GM15510 (cell line): Measurements from ENCODE around the gene SEPTIN2.

Experiments
- POLR2A ChIP-seq: IDR thresholded peaks from 3 replicates; pipeline ENCODE4 v1.6.1; 2011; ENCODE audit warnings: borderline replicate concordance; ENCODE audit not compliant: insufficient read length; ENCODE audit errors: extremely low read depth

SEPTIN2 gene

GRCh38 chr2:241279413-241279812, 36.3 kb upstream of the SEPTIN2 start:
- TF ChIP-seq POLR2A, result no peak

DNA sequence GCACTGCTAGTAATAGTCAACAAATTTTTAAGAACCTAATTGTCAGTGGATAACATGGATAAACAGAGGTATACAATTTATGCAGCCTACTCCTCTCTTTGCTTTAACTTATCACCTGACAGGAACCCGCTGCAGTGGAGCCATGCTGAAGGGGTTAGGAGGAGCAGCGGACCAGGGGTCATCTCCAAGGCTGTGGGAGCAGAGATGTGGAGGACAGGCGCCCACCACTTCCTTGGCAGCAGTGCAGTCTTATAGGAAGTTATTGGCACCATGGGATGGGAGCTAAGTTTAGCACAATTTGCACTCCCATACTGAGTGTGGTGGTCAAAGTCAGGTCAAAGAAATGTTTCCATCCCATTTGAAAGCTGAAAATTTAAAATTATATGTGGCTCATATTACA, 35.9 kb upstream of the SEPTIN2 start:
- TF ChIP-seq POLR2A, result no peak

DNA sequence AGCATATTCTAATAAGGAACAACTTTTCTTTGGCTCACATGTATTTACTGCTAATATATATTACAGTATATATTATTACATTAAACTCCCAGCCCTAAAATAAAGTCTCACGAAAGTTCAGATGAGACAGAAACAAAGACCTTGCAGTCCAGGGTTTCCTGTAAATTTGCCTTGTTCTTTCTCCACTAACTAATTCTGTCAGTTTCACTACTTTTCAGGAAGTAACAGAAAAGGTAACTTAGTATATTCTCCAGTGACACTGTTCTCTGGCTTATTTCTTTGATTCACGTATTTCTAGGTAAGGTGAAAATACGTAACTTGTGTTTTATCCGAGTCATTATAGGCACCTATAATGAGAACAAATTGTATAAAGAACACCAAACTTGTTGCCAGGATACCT, 35.4 kb upstream of the SEPTIN2 start:
- no peak for TF ChIP-seq POLR2A

DNA sequence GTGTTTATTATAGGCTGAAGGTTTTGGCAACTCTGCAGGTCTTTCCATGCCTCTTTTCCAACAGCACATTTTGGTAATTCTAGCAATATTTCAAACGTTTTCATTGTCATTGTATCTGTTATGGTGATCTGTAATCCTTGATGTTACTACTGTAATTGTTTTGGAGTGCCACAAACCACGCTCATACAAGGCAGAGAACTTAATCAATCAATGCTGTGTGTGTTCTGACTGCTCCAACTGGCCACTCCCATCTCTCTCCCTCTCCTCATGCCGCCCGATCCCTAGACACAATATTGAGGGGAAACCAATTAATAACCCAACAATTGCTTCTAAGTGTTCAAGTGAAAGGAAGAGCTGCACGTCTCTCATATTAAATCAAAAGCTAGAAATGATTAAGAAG, 33.2 kb upstream of the SEPTIN2 start:
- TF ChIP-seq POLR2A, result no peak

- TF ChIP-seq POLR2A, result no peak
Observed at GRCh38 chr2:241285596-241285995, 30.1 kb upstream of the SEPTIN2 start.

DNA sequence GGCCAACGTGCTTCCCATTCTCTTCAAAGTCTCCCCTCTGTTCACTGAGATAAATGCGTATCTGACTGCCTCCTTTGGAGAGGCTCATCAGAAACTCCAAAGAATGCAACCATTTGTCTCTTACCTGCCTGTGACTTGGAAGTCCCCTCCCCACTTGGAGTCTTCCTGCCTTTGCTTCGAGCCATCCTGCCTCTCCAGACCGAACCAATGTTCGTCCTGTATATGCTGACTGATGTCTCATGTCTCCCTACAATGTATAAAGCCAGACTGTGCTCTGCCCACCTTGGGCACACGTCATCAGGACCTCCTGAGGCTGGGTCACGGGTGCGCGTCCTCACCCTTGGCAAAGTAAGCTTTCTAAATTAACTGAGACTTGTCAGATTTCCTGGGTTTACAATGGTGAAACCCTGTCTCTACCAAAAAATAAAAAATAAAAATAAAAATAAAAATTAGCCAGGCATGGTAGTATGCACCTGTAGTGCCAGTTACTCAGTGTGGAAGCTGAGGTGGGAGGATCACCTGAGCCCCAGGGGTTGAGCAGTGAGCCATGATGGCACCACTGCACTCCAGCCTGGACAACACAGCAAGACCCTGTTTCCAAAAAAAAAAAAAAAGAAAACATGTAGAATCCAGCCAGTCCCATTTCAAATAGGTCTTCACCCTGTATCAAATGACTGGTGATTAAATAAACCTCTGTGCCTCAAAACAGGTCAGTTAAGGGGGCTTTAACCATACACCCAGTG, 29.2 kb upstream of the SEPTIN2 start:
- TF ChIP-seq POLR2A, result no peak

DNA sequence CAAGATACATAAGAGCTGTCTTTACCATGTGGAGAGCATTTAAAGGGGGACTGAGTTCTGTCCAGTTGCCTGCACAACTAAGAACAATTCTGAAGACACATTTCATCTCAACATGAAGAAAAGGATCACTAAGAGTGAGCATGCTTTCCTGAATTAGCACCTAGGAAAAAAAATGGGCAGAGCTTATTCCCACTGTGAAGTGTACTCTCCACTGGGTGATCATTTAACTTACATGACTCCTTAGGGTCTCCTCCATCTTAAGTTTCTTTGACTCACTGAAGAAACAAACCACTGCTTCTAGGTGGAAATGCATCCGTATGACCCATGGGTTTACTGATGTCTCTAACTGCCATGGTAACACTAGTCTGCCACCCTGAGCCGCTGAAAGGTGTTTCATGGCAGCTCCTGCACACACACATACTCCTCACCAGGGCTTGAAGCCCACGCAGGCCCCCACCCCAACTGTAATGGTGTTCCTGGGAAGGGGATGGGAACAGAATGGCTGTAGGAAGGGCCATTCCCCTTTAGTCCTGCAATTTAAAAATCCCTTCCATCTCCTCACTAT, 27.3 kb upstream of the SEPTIN2 start:
- TF ChIP-seq POLR2A, result no peak

- TF ChIP-seq POLR2A, result no peak
Observed at GRCh38 chr2:241289053-241289452, 26.7 kb upstream of the SEPTIN2 start.

DNA sequence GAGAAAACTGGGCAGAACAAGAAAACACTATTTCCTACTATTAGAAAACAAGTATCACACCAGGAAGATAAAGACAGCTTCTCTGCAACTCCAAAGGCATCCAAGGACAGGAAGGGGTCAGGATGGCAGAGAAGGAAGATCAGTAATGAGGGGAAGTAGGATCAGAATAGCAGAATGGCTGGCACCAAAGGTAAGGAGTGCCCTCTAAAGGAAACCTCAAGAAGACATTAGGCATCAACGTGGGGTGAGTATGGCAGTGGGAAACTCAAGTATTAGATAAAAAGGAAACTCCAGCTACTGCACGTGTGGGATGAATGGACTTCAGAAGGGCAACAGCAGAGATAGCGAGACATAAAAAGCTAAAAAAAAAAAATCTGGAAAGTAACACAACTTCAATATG, 26.1 kb upstream of the SEPTIN2 start:
- no peak for TF ChIP-seq POLR2A

DNA sequence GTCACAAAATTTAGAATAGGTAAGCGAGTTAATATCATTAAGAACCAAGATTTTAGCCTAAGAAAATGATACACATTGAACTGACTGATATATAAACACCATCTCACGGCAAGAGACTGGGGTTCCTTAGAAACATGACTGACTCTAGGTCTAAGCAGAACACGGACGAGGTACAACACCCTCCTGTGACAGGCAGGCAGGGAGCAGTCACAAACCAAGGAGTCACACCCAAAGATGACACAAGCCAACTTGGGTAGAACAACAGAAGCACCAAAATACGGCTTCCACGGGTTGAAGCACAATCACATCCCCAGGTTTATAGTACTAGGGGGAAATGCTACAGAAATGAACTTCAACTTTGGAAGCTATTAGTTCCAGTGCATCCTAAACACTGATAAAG, 24.6 kb upstream of the SEPTIN2 start:
- no peak for TF ChIP-seq POLR2A

GRCh38 chr2:241291977-241292376, 23.7 kb upstream of the SEPTIN2 start:
- TF ChIP-seq POLR2A, result no peak

DNA sequence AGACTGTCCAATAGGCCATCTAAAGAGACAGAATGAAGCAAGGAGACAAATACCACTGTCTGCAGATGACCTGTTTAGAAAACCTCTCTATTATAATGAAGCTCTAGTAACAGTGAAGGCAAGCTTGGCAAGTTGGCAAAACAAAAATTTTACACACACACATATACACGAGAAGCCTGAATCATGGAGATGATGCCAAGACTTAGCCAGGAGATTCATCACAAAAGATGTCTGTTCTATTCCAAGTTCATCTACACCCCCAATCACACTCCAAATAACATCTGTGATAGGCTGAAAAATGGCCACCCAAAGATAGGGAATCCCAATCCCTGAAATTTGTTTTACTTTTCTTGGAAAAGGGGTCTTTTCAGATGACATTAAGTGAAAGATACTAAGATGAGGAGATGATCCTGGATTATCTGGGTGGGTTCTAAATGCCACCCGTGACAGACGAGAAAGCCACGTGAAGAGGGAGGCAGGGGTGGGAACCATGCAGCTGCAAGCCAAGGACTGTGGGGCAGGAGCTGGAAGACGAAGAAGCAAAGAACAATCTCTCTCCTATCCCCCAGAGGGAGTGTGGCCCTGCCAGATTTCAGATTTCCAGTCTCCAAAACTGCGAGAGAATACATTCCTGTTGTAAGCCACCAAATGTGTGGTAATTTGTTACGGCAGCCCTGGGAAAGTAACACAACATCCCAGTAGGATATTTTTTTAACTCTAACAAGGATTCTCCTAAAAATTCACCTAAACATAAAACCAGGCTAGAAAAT, 20.2 kb upstream of the SEPTIN2 start:
- TF ChIP-seq POLR2A, result no peak

GRCh38 chr2:241296767-241297166, 19.0 kb upstream of the SEPTIN2 start:
- TF ChIP-seq POLR2A, result no peak

DNA sequence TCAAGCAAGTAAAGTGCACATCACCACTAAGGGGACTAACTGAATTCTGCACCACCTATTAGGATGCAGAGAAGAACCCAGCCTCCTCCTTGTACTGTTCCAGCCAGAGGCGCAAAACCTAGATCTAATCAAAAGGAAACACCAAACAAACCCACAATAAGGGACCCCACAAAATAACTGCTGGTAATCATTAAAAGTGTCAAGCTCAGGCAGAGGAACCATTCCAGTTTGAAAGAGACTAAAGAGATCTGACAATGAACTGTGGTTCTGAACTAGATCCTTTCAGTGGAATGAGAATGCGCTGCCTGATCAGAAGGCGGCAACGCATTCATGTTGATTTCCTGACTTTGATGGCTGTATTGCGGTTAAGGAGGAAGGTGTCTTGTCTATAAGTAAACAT, 17.1 kb upstream of the SEPTIN2 start:
- no peak for TF ChIP-seq POLR2A

GRCh38 chr2:241300000-241300399, 15.7 kb upstream of the SEPTIN2 start:
- no peak for TF ChIP-seq POLR2A

DNA sequence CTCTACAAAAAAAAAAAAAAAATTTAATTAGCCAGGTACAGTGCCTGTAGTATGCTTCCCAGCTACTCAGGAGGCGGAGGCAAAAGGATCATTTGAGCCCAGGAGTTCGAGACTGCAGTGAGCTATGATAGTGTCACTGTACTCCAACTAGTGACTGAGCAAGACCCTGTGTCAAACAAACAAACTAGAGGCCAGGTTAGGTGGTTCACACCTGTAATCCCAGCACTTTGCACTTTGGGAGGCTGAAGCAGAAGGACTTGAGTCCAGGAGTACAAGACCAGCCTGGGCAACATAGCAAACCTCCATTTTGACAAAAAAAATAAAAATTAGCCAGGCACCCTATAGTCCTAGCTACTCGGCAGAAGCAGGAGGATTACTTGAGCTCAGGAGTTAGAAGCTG, 13.6 kb upstream of the SEPTIN2 start:
- no peak for TF ChIP-seq POLR2A
